Activated CD8-positive, alpha-beta memory T cell treated with anti-CD3 and anti-CD28 coated beads for 48 hours (primary cell): ENCODE results near the gene OR2H1.

Experiments
- DNase-seq, 3 experiments: peaks; one replicate each; pipeline ENCODE4 v3.0.0-alpha.2; 2020; ENCODE audit warnings: low read depth in 2 of 3, low spot score in 2 of 3

The OR2H1 gene

DNA sequence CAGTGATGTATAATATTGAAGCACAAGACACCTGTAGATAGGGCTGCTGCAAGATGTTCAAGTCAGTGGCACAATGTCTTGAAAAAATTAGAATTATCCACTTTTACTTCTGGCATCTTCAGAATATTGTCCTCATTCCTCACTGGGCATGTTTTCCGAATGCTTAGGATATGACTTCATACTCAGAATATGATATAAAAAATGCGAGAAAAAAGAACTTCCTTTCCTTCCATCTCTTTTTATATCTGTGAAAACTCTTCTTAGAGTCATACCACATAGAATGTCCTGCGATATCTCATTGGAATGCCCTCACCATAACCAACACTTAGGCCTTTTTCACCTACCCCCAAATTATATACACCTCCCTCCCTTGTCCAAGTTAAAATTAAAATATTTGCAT lies 26.2 kb downstream of the OR2H1 start:
- DNase-seq: no peak

DNA sequence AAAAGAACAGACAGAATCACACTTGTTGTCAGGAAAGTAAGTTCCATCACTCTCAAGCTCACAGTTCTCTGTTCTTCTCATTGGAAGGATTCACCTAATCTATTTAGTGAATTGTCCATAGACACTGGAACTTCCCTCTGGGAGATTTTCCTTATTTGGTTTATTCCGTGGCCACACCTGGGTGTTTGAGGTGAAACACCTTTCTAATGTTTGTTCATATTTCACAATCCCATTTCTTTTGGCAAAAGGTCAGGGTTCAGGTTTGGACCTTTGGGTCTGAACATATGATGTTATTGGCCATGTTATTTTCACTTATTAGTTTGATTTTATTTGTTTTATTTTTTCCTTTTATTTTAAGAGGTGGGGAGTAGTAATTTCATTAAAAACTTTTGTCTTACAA lies 26.8 kb downstream of the OR2H1 start:
- DNase-seq: no peak

- DNase-seq: no peak
Measured at GRCh38 chr6:29486577-29486976, 29.6 kb downstream of the OR2H1 start.

- no peak for DNase-seq
Measured at GRCh38 chr6:29487131-29487530, 30.2 kb downstream of the OR2H1 start.

DNA sequence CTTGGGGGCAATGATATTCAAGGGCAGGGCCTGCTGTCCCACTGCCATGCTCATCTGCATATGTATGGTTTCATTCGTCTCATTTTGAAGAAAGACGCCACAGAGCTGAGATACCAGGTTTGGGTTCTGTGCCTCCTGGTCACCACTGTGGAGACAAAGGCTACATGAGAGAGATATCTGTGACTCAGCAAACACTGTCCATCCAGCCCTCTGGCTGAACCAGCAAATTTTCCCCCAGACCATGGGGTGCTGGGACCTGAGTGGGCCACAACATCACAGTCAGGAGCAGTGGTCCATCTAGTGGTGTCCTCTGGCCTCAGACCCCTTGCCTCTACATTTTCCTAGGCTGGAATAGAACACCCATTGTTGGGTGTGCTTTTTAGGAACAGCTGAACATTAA lies 30.7 kb downstream of the OR2H1 start, which contains the start of gene MAS1L:
Gene MAS1L (minus strand): TSS at position 297 of the 400 bp plus-strand sequence. CDS start 54 bp downstream, at position 243.
- DNase-seq: no peak

DNA sequence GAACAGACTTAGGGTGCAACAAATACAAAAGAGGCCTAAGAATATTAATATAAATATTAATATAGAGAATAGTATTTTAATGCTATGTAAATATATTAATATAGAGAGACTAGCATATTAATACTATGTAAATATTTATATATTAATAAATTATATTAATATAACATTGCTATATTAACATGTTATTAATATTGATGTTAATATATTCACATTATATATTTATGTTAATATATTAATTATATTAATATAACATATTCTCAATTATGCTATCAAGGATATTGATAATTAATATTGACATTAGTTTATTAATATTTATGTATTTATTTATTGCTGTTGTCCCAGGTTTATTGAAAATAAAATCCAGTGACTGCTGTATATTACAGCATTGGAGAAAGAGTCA lies 31.9 kb downstream of the OR2H1 start:
- no peak for DNase-seq

- no peak for DNase-seq
Measured at GRCh38 chr6:29489286-29489685, 32.3 kb downstream of the OR2H1 start.

DNA sequence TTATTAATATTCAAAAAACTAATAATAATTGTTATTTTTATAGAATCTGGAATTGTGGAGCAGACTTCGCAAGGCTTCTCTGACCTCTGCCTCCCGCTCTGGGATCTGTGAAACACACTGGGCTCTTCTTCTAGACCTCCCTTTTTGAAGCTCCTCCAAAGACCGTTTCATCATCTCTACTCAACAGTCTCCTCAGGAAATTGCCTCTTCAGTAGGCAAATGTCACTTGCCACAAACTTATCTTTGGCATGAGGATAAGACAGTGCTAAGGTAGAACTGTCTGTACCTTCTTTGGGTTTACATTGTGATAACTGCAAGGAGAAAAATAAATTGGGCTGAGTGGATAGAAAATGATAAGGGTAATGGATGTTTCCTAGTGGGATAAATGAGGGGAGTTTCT lies 33.1 kb downstream of the OR2H1 start:
- no peak for DNase-seq

- no peak for DNase-seq
Measured at GRCh38 chr6:29490552-29490951, 33.6 kb downstream of the OR2H1 start.

GRCh38 chr6:29491574-29491973 lies 34.6 kb downstream of the OR2H1 start:
- no peak for DNase-seq

- no peak for DNase-seq
Measured at GRCh38 chr6:29493261-29493660, 36.3 kb downstream of the OR2H1 start.

DNA sequence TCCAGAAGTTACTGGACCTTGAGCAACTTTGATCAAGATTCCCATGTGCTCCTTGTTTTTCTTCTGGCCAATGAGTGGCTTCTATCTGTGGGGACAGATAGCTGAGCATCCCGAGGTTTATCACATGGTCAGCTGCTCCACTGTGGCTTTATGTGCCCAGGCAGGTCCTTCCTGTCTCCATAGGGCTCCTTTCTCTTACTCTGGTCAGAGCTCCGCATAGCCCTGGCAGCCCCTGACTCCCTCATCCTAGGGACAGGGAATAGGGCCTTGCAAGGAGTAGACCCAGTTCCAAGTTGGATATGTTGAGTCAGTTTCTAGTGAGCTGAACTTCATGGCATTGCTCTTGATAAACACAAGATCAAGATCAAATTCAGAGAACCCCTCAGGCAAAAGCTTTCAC lies 37.2 kb downstream of the OR2H1 start:
- DNase-seq: no peak

DNA sequence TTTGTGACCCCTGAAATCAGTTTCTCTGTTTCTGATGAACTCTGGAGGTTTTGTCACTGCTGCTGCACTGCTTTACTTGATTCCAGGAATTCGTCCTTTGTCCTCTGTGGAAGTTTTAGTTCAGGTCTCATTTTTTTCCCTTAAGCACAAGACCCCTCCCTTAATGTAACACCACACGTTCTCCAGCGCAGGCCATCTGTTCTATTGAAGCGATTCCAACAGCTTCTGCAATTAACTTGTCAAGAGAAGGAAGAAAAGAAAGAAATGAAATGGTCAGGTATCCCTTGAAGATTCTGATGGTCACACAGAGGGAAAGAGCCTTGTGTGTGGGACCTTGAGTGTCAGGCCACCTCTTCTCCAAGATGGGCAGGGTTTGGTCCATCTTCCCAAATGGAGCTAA lies 38.6 kb downstream of the OR2H1 start:
- no peak for DNase-seq

GRCh38 chr6:29496961-29497360 lies 40.0 kb downstream of the OR2H1 start:
- DNase-seq: no peak

DNA sequence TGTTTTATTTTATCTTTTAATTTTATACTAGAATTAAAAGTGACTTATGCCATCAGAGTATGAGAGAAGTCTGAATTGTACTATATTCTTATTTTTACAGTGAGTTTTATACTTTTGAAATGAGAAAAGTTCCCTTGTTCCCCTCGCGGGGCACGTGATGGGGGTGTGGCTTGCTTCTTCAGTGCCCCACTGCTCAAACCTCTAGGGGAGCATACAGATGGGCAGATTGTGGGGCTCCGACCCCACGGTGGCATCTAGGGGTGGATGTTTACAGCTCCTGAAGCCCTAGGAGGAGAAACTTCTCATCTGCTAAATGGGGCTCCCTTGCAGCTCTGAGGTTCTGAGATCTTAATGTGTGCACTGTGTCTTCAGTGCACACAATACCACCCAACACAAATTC lies 42.7 kb downstream of the OR2H1 start:
- no peak for DNase-seq

DNA sequence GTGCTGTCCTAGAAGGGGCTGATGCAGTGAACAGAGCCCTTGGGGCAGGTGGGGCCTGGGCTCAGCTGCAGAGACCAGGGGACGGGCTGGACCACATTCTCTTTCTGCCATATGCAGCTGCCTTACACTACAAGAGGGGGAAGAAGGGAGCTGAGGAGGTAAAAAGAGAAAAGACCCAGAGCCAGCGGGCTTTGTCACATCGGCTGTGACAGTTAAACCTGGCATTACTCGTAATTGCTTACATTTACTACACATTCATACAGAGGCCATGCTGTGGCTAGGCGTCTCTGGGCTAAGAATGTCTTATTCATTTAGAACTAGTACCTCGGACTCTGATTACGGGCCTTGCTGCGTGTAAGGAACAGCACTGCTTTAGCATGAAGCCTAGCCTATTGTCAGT lies 43.6 kb downstream of the OR2H1 start:
- no peak for DNase-seq

GRCh38 chr6:29501106-29501505 lies 44.2 kb downstream of the OR2H1 start:
- DNase-seq: no peak

DNA sequence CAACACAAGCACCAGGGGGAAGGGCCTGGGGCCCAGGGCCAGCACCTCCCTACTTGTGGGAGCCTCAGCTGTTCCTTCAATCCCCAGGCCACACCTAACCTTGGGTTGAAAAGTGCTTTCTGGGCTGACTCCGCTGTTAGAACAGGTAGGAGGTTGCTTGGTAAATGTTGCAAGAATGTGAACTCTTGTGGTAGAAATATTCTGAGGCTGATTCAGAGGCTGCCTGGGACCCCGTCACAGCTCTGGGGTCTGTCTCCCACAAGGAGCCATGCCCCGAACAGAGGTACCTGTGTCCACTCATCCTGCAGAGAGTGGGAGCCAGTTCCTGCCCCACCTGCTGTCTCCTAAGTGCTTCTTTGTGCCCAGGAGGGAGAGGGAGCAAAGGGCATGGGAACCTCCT lies 45.2 kb downstream of the OR2H1 start:
- no peak for DNase-seq

DNA sequence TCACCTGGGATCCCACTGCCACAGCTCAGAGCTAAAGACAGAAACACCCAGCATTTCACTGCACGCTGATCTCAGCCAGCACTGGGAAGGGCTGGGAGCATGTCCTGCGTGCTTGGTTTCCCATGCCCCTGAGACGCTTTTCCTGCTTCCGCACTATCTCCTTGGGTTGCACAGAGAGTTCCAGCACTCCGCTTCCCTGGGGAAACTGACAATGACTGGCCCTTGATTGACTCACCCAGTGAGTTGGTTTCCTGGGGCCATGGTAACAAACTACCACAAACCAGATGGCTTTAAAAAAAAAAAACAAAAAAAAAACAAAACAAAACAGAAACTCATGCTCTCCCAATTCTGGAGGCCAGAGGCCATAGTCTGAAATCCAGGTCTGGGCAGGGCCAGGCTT lies 45.6 kb downstream of the OR2H1 start:
- no peak for DNase-seq

DNA sequence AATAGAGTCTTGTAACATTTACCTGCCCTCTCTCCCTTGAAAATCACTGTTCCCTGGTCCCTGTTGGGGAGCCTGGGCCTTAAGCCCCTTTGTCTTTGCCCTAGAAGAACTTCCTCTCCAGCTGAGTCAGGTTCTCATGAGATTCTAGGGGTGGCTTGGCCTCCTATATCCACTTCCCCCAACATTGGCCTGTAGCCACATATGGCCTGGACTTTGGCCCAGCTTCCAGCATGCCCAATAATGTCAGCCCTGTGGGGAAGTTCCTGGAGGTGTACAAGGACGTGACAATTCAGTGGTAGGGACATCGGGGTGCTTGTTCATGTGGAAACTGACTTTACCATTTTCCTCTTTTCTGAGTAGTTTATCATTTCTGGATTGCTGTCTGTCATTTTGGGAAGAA lies 48.0 kb downstream of the OR2H1 start:
- DNase-seq: no peak

GRCh38 chr6:29505808-29506207 lies 48.9 kb downstream of the OR2H1 start:
- no peak for DNase-seq

DNA sequence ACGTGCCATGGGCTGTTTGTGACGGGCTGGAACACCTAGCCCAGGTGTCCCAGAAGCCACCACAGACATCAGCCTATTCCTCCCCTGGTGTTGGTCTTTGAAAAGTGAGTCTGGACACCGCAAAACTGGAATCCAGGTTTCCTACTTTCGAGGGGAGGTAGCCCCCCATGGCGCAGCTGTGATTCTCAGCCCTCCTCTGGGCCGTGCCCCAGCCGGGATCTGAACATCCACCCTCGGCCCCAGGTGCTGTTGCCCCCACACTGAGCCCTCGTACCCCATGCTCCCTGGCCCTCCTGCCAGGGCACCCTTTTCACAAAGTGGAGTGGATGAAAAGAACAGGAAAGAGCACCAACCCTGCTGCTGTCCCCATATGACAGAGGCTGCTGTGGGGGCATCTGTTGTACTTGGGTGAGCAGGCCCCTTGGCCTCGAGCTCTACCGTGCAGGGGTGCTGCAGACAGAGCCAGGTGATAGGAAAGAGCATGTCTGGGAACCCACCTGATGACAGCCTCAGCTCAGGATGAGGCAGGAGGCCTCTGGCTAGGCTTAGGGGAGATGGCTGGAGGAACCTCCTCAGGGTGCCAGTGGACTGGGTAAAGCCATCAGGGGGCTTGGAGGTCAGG lies 49.6 kb downstream of the OR2H1 start:
- no peak for DNase-seq

DNA sequence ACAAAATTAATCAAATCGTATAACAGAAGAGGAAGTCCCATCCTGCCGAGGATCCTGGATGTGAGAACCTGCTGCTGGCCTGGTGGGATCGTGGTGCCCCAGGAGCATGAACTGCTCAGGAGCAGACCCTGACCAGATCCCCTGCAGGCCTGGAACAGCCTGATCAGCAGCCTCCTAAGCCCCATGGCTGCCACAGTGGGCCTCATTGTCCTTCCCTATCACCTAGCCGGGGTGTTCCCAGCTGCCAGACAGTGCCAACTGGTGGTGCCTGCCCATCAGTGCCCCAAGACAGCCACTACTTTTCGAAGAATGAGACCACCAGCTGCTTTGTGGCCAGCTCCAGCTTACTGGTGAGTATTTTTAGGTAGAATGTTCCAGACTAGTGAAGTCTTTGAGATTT lies 50.4 kb downstream of the OR2H1 start:
- DNase-seq: no peak

- no peak for DNase-seq
Measured at GRCh38 chr6:29509239-29509638, 52.3 kb downstream of the OR2H1 start.
